ENCODE data around the gene NCOA6.
A peak's percentile ranks its signal among the peaks of the same experiment; 100 is the strongest.
"Not testable (repeated sequence)": the region's sequence is repeated elsewhere in the genome, so short reads cannot be mapped to it uniquely, and the experiment has no call there.

Gene NCOA6

GRCh38 chr20:34773726-34774125, 51.7 kb downstream of the NCOA6 start:
- no peak for DNase-seq

DNA sequence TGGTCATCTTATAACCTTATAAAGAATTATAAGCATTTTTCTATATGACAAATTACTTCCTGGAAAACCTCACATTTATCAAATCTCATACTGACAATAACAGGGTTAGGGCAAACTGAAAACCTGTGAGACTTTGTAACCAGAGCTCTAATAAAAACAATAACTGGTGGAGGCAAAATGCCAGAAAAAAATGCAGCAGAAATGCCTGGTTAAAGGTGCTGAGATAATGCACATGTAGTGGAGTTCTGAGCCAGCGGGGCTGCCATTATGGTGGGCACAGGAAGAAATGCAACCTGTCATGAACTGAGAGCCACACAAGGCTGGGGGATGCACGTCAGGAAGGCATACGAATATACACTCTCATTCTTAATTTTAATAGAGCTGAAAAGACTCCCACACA, 53.0 kb downstream of the NCOA6 start:
- no peak for DNase-seq

DNA sequence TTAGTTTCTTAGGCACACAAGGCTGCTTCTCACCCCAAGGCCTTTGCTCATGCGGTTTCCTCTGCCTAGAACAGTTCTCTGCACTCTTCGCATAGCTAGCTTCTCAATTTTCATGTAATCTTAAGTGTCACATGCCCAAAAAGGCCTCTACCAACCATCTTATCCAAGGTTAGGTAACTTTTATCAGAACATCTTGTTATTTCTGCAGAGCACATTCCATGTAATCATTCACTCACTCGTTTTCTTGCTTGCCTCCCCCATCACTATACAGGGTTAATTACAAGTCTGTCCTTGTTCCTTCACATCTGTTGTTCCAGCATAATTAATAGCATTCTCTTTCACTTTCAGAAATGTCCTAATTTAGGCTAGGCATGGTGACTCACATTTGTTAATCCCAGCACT, 53.8 kb downstream of the NCOA6 start:
- no peak for DNase-seq

- peak; percentile 95 for DNase-seq
These were observed 57.4 kb downstream of the NCOA6 start for GRCh38 chr20:34768096-34768495.

DNA sequence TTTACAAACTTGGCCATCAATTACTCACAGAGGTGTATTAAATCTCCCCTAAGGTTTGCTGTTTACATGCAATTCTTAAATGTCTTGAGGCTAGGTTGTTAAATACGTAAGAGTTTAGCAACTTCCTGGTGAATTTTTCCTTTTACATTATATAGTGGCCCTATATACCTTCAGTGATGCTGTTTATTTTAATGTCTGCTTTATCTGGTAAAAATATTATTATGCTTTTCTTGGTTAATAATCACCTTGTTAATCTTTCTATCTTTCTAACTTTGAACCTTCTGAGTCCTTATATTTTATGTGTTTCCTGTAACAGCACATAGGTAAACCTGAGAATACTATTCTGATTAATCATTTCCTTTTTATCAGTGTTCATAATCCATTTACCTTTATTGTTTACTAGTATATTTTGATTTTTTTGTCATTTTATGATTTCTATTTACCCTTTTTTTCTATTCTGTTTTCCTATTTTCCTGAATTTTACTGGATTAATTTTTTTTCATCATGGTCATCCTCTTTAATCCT, 63.4 kb downstream of the NCOA6 start:
- DNase-seq, result no peak

GRCh38 chr20:34755367-34755766, 70.1 kb downstream of the NCOA6 start:
- DNase-seq, result no peak

- DNase-seq, result no peak
These were observed 70.8 kb downstream of the NCOA6 start for GRCh38 chr20:34754611-34755010.

DNA sequence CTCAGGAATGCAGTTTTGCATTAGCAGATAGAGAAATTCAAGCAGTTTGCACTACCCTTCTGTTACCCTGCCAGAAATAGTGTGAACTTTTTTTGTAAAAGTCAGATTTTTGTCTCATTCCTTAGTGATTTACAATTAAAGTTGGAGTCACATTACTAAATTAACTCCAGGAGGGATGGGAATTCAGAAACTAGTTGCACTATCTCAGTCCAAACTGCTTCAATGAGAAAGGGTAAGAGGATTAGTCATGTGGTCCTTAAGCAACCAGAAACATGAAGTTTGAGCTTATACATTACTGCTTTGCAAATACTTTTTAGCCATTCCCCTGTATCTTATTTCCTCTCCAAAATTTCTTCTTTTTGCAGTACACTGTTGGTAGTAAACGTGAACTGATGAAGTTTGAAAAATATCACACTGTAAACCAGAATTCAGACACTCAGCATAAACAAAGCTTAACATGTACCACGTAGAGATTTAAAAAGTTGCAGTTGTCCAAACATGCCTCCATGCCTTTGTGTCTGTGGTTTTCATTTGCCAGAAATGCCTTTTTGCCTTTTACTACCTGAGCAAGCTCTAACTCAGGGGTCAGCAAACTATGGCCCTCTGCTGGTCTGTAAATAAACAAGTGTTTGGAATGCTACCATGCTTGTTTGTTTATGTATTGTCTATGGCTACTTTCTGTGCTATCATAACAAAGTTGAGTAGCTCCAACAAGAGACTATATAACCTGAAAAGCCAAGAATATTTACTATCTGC, 71.6 kb downstream of the NCOA6 start:
- DNase-seq, result peak in 1 of 2 experiments; percentile 51

DNA sequence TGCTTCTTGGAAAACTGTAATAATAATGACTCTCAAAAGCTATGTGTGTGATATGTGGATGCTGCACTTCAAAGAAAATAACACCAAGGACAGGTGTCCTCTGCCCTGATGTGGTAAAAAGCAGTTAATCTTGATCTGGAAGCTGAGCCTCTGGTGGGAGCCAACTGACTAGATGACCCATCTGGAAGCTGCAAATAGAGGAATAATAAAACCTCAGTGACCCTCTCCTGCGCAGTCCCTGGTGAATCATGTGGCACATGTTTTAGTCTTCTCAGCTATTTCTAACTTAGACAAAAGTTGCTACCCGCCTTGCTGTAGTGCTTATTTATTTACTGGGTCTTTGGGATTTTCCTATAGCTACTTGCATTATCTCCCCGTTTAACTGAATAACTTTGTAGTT, 74.0 kb downstream of the NCOA6 start:
- DNase-seq, result no peak

- no peak for DNase-seq
These were observed 75.0 kb downstream of the NCOA6 start for GRCh38 chr20:34750484-34750883.

GRCh38 chr20:34748709-34749108, 76.7 kb downstream of the NCOA6 start:
- no peak for DNase-seq

GRCh38 chr20:34747479-34747878, 78.0 kb downstream of the NCOA6 start:
- no peak for DNase-seq

DNA sequence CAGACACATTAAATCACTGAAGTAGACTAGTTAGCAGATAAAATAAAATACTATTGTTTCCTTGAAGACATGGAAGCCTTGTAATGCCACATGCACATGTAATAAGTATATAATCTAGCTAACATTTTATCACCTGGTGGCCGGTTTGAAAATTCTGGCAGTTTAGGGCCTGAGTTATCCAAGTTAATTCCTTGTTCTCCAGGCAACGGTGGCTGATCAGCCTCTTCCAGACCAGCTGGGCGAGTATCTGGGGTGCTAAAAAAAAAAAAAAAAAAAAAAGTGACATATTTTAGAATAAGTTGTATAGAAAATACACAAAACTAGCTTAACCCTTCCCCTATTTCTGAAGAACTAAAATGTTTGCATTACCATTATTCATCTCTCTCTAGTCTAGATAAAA, 78.8 kb downstream of the NCOA6 start:
- DNase-seq, result no peak

GRCh38 chr20:34744847-34745246, 80.6 kb downstream of the NCOA6 start:
- DNase-seq, result no peak

- no peak for DNase-seq
These were observed 81.1 kb downstream of the NCOA6 start for GRCh38 chr20:34744340-34744739.

- DNase-seq, result no peak
These were observed 82.4 kb downstream of the NCOA6 start for GRCh38 chr20:34743039-34743438.

- DNase-seq, result no peak
These were observed 89.2 kb downstream of the NCOA6 start for GRCh38 chr20:34736106-34736735.

DNA sequence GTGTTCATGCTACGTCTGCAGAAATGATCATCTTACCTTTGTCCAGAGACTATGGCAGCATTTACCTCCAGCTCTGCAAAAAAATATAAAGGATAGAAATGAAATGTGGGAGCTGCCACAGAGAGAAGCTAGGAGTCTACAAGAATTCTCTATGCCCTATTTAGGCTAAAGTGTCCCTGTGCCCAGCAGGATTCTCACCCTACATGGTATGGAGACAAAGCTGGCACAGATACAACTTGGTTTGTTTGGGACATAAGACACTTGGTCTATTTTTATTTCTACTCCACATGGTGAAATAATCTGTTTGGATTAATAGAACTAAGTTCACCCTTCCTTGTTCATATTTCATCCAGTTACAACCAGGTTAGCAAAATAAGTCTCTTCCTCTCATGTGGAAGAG, 92.9 kb downstream of the NCOA6 start:
- no peak for DNase-seq

- no peak for DNase-seq
These were observed 96.0 kb downstream of the NCOA6 start for GRCh38 chr20:34729416-34729815.

DNA sequence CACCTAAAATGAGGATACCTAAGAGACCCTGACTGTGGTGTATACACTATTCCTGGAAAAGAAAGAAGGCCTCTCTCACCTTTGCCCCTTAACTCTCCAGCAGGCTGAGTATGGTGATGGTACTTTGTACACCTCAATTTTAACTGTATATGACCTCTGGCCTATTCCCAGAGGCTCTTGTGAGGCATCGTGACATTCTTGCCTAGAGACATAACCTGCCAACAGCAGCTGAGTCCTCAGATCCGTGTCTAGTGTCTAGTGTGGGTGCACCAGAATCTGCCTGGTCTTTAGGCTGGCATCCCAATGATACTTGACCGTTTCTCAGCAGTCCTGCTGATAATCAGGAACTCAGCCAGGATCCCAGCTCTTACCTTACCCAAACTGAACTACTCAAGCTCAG, 101.3 kb downstream of the NCOA6 start:
- no peak for DNase-seq

DNA sequence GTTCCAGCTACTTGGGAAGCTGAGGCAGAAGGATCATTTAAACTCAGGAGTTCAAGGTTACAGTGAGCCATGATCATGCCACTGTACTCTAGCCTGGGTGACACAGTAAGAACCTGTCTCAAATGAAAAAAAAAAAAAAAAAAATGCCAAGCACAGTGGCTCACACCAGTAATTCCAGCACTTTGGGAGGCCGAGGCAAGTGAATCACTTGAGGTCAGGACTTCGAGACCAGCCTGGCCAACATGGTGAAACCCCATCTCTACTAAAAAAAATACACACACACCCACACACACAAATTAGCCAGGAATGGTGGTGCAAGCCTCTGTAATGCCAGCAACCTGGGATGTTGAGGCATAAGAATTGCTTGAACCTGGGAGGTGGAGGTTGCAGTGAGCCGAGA, 102.9 kb downstream of the NCOA6 start:
- DNase-seq, result not testable (repeated sequence)

DNA sequence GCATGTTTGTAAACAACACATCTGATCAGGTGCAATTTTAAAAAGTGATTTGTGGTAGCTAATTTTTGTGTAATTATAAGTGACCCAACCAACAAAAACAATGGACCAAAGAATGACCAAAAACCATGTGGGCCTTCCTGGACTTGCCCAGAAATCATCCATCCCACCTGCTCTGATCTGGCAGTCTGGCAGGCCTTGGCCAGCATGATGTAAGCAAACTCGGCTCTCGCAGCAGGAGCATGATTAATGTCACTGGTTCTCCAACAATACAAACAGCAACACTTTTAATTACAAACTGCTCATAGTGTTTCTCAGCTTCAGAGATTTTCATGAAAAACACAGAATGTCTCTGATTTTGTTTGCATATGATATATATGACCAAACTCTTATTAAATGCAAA, 105.2 kb downstream of the NCOA6 start:
- no peak for DNase-seq

- not testable (repeated sequence) for DNase-seq
These were observed 106.0 kb downstream of the NCOA6 start for GRCh38 chr20:34719242-34720017.

Measured in SW 1271 (cell line).